K562 (cell line): ENCODE data around the gene SS18. TPM values are rescaled to one million over a fixed set of nuclear protein-coding genes. Genes with fewer than 3 reads are reported as not detected.

Experiments
- ATAC-seq: fragments of 200-7000 bp; cut with Tn5 transposase; 3 replicates; pipeline ENCODE4 v1.9.1; 2020; ENCODE audit warnings: moderate library complexity
- BruUV-seq: library from RNA; stranded (reverse); fragments of 400-500 nt; replicated peaks from 2 replicates; lab custom pipeline; 2021; lab: Mats Ljungman, UMichigan
- CTCF ChIA-PET: fragments of 300-600 bp; formaldehyde crosslinking; extraction: SDS; loops from one replicate; lab custom pipeline; 2021; ENCODE audit warnings: low intra/inter-chr PET ratio; lab: Yijun Ruan, JAX
- POLR2A ChIA-PET: fragments of 300-600, 350-650 bp; sonication (Branson Sonifier 250); formaldehyde crosslinking; extraction: SDS; loops from one replicate; lab custom pipeline; 2021; ENCODE audit warnings: antibody characterized with exemption, inconsistent platforms; lab: Yijun Ruan, JAX
- DNase-seq, 4 experiments: peaks; one replicate each; pipeline versions ENCODE4 v3.0.0 to v3.0.0-alpha.2; 2011 to 2018; ENCODE audit warnings: low spot score in 3 of 4, mixed read lengths in 3 of 4; ENCODE audit errors: extremely low read depth in 1 of 4
- FAIRE-seq: peaks from 2 replicates; lab custom pipeline; 2011; peaks lifted over from hg19 to GRCh38; lab: Jason Lieb, UNC
- H2AFZ ChIP-seq: 2 replicates; pipeline ENCODE4 v1.6.0; 2011; ENCODE audit warnings: low read depth, low read length, control low read depth, inconsistent platforms
- H3K27ac ChIP-seq: fragments of 200-600 bp; 3 replicates; pipeline ENCODE4 v1.8.0; 2011; ENCODE audit warnings: low read depth, mild to moderate bottlenecking, control low read depth, inconsistent platforms, low read length, moderate library complexity, mixed read lengths; ENCODE audit errors: extremely low read depth
- H3K27me3 ChIP-seq, 2 experiments: fragments of 300-600 bp in 1 of 2; 2 replicates in 1 of 2; 3 replicates in 1 of 2; pipeline versions ENCODE4 v1.6.0 to v1.8.0; 2011; ENCODE audit warnings: inconsistent platforms in 2 of 2, low read length in 2 of 2, mild to moderate bottlenecking in 1 of 2, mixed read lengths in 1 of 2, moderate library complexity in 1 of 2; ENCODE audit not compliant: control insufficient read depth in 2 of 2, insufficient read depth in 2 of 2
- H3K36me3 ChIP-seq: fragments of 300-600 bp; 3 replicates; pipeline ENCODE4 v1.8.0; 2011; ENCODE audit warnings: mild to moderate bottlenecking, low read length, inconsistent platforms; ENCODE audit not compliant: control insufficient read depth, insufficient read depth
- H3K4me1 ChIP-seq, 2 experiments: fragments of 200-600 bp in 1 of 2; replicated peaks in 1 of 2; 2 replicates in 1 of 2; 3 replicates in 1 of 2; pipeline versions ENCODE4 v1.5.1 to v1.8.0; 2011; ENCODE audit warnings: inconsistent platforms in 2 of 2, low read length in 2 of 2, mild to moderate bottlenecking in 1 of 2, mixed read lengths in 1 of 2, moderate library complexity in 1 of 2; ENCODE audit not compliant: control insufficient read depth in 2 of 2, insufficient read depth in 2 of 2
- H3K4me2 ChIP-seq: 2 replicates; pipeline ENCODE4 v1.6.1; 2011; ENCODE audit warnings: low read length, control low read depth, inconsistent platforms, mixed read lengths; ENCODE audit not compliant: insufficient read depth
- H3K4me3 ChIP-seq: fragments of 200-600 bp; sonication (generic), shearing (Covaris generic); 2 replicates; pipeline ENCODE4 v1.5.1; 2016; ENCODE audit warnings: control low read depth, inconsistent platforms
- H3K79me2 ChIP-seq: fragments of 200-600 bp; 3 replicates; pipeline ENCODE4 v1.8.0; 2011; ENCODE audit warnings: low read length, inconsistent platforms; ENCODE audit not compliant: control insufficient read depth, insufficient read depth
- H3K9ac ChIP-seq, 2 experiments: 2 replicates each; pipeline versions ENCODE4 v1.6.0 to v1.6.1; 2011; ENCODE audit warnings: low read depth in 2 of 2, low read length in 2 of 2, control low read depth in 1 of 2, inconsistent platforms in 1 of 2, mild to moderate bottlenecking in 1 of 2, mixed read lengths in 1 of 2; ENCODE audit not compliant: insufficient read depth in 1 of 2
- H3K9me1 ChIP-seq: one replicate; pipeline ENCODE4 v1.6.0; 2011; ENCODE audit warnings: inconsistent platforms, mild to moderate bottlenecking, low read length, moderate library complexity; ENCODE audit not compliant: control insufficient read depth, insufficient read depth
- H3K9me3 ChIP-seq: replicated peaks from 2 replicates; pipeline ENCODE4 v1.5.1; 2011; ENCODE audit warnings: low read depth, low read length, inconsistent platforms; ENCODE audit not compliant: control insufficient read depth, insufficient read depth
- H4K20me1 ChIP-seq: replicated peaks from 2 replicates; pipeline ENCODE4 v1.6.1; 2011; ENCODE audit warnings: low read length, inconsistent platforms, mixed read lengths; ENCODE audit not compliant: control insufficient read depth, insufficient read depth
- ATF7 ChIP-seq: fragments of 450-650 bp; IDR thresholded peaks from 2 replicates; pipeline ENCODE4 v1.7.1; 2014; ENCODE audit warnings: mild to moderate bottlenecking, moderate library complexity
- POLR2AphosphoS2 ChIP-seq: IDR thresholded peaks from 2 replicates; pipeline ENCODE4 v1.6.1; 2012; ENCODE audit warnings: low read length, improper control_type of control experiment
- RHOXF2B ChIP-seq: fragments of 250-450 bp; sonication (Bioruptor Pico); conservative IDR thresholded peaks from 2 replicates; pipeline ENCODE4 v1.5.1; 2021
- SMAD3 ChIP-seq: fragments of 450-650 bp; formaldehyde crosslinking; conservative IDR thresholded peaks from 2 replicates; pipeline ENCODE4 v1.4.0; 2020; ENCODE audit warnings: mild to moderate bottlenecking
- ZNF431 ChIP-seq: sonication (generic); formaldehyde crosslinking; IDR thresholded peaks from 2 replicates; pipeline ENCODE4 v1.8.0; 2022; ENCODE audit warnings: mild to moderate bottlenecking, missing genetic modification reagents
- ZNF785 ChIP-seq: fragments of 250-450 bp; sonication (Bioruptor Pico); IDR thresholded peaks from 2 replicates; pipeline ENCODE4 v1.4.0; 2020; ENCODE audit warnings: mild to moderate bottlenecking
- WGBS: fragments of 100-300 bp; shearing (Covaris generic); methylation state at CpG from one replicate; pipeline ENCODE4 v1.1.6; 2016; ENCODE audit warnings: low coverage, mixed read lengths; ENCODE audit not compliant: insufficient coverage; ENCODE audit errors: missing lambda C conversion rate; 5-methylcytosine and 5-hydroxymethylcytosine counted together
- in situ Hi-C: fragments of 300-500 bp; cut with MboI; formaldehyde crosslinking; loops from 4 replicates; pipeline ENCODE4 v1.15.0; 2018; ENCODE audit warnings: inconsistent platforms, mixed read lengths
- intact Hi-C: fragments of 100-400 bp; cut with micrococcal nuclease; formaldehyde crosslinking; loops from 2 replicates; pipeline ENCODE4 v1.14.2; 2022
- polyA plus RNA-seq, 8 experiments: library from polyadenylated mRNA; depleted of rRNA in 4 of 8; stranded (reverse) in 5 of 8; unstranded in 3 of 8; fragments of >200 nt; fragmentation: Nextera tagmentation in 2 of 8; fragmentation: Illumina TruSeq in 1 of 8; extraction: Ambion mirVana in 2 of 8; extraction: Trizol in 1 of 8; gene quantifications; 2 replicates each; pipeline versions ENCODE4 v1.2.1 to v1.2.3, GENCODE V29; 2011 to 2014; ENCODE audit warnings: inconsistent platforms in 1 of 8, missing spikeins in 1 of 8
- total RNA-seq, 7 experiments: library from RNA; depleted of rRNA in 6 of 7; stranded (reverse); fragments of >200 nt in 6 of 7; fragmentation: Illumina TruSeq in 2 of 7; extraction: Trizol in 2 of 7; gene quantifications; 2 replicates each; pipeline versions ENCODE4 v1.2.1 to v1.2.3, GENCODE V29; 2011 to 2021; ENCODE audit warnings: low replicate concordance in 1 of 7
- TF ChIP-seq, protein P1 (sequence below): conservative IDR thresholded peaks from 2 replicates; pipeline ENCODE4 v1.6.1; 2011; ENCODE audit warnings: low read depth, mild to moderate bottlenecking, low read length; ENCODE audit not compliant: control insufficient read depth
- TF ChIP-seq, protein P2 (sequence below), 2 experiments: fragments of 450-650 bp in 1 of 2; sonication (generic) in 1 of 2; formaldehyde crosslinking in 1 of 2; IDR thresholded peaks; 2 replicates each; pipeline versions ENCODE4 v1.7.1 to v1.9.0; 2016 to 2022; ENCODE audit warnings: inconsistent platforms in 1 of 2, mild to moderate bottlenecking in 1 of 2, missing genetic modification reagents in 1 of 2

Gene SS18
- total and polyA plus RNA-seq, 9 of the 15 experiments (the other 6 are each of a cell fraction or from before 2014, with no cell fraction given), result 30.9 to 190 (median 102) TPM

DNA sequence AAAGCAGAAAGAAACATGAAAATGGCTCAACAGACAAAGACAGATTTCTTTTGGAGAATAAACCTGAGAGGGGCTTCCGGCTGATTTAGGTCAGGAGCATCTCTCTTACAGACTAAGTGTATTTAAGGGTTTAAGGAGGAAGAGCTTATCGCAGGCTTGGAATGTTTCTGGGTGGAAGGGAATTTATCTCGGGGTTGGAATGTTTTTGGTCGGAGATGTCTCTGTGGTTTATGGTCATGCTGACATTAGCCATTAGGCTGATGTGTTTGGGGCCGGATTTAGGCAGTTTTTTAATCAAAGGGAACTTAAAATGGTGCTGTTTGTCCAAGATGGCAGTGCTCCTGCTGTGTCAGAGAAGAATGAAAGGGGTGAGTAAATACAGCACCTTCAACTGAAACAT, 28.8 kb upstream of the SS18 start:
- POLR2A ChIA-PET, result no interaction called here
- TF ChIP-seq, protein P1, sequence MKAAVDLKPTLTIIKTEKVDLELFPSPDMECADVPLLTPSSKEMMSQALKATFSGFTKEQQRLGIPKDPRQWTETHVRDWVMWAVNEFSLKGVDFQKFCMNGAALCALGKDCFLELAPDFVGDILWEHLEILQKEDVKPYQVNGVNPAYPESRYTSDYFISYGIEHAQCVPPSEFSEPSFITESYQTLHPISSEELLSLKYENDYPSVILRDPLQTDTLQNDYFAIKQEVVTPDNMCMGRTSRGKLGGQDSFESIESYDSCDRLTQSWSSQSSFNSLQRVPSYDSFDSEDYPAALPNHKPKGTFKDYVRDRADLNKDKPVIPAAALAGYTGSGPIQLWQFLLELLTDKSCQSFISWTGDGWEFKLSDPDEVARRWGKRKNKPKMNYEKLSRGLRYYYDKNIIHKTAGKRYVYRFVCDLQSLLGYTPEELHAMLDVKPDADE, result no peak
- TF ChIP-seq RHOXF2B, result no peak
- TF ChIP-seq SMAD3 (CRISPR knock-in tag), result no peak
- TF ChIP-seq, protein P2, sequence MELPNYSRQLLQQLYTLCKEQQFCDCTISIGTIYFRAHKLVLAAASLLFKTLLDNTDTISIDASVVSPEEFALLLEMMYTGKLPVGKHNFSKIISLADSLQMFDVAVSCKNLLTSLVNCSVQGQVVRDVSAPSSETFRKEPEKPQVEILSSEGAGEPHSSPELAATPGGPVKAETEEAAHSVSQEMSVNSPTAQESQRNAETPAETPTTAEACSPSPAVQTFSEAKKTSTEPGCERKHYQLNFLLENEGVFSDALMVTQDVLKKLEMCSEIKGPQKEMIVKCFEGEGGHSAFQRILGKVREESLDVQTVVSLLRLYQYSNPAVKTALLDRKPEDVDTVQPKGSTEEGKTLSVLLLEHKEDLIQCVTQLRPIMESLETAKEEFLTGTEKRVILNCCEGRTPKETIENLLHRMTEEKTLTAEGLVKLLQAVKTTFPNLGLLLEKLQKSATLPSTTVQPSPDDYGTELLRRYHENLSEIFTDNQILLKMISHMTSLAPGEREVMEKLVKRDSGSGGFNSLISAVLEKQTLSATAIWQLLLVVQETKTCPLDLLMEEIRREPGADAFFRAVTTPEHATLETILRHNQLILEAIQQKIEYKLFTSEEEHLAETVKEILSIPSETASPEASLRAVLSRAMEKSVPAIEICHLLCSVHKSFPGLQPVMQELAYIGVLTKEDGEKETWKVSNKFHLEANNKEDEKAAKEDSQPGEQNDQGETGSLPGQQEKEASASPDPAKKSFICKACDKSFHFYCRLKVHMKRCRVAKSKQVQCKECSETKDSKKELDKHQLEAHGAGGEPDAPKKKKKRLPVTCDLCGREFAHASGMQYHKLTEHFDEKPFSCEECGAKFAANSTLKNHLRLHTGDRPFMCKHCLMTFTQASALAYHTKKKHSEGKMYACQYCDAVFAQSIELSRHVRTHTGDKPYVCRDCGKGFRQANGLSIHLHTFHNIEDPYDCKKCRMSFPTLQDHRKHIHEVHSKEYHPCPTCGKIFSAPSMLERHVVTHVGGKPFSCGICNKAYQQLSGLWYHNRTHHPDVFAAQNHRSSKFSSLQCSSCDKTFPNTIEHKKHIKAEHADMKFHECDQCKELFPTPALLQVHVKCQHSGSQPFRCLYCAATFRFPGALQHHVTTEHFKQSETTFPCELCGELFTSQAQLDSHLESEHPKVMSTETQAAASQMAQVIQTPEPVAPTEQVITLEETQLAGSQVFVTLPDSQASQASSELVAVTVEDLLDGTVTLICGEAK (IDR thresholded peaks at IDR 0.05), result no peak
- TF ChIP-seq, protein P2 (CRISPR knock-in tag; IDR thresholded peaks at IDR 0.05), result no peak
- TF ChIP-seq ZNF785 (CRISPR knock-in tag), result no peak
- no peak for TF ChIP-seq ZNF431 (CRISPR knock-in tag)
- TF ChIP-seq POLR2AphosphoS2, result no peak
- TF ChIP-seq ATF7, result no peak
- TF ChIP-seq, all 486 proteins: peak for 0
- in situ Hi-C loops, result no loop called here
- BruUV-seq, result no TSS peak
- under 1% methylated on average over 5 of the region's 5 CpGs for WGBS
- Histone ChIP-seq H3K4me1 (no peaks in the 10 kb centered on the region), H4K20me1 (no peaks in the 10 kb centered on the region), H3K27me3 (peaks cover 0 to 16% of the 10 kb centered on the region in 2 experiments; a peak in 2 of 5 replicates), H3K36me3 (no peaks in the 10 kb centered on the region), H3K27ac (no peak overlapping the region), H2AFZ (no peak overlapping the region), H3K79me2 (no peaks in the 10 kb centered on the region), H3K9ac (no peak overlapping the region), H3K4me3 (no peak overlapping the region), H3K4me2 (no peak overlapping the region), H3K9me1 (no peaks in the 10 kb centered on the region), H3K9me3 (no peaks in the 10 kb centered on the region)
- CTCF ChIA-PET, result no interaction called here
- intact Hi-C loops, result loop anchor here (5.0 kb wide), 1 partner anchor 187 kb away; no protein-coding TSS in a partner anchor
- FAIRE-seq (no peak), ATAC-seq (no peak), DNase-seq (no peak)
